ENCODE results near the gene THEMIS2.

- TF ChIP-seq, protein P1, sequence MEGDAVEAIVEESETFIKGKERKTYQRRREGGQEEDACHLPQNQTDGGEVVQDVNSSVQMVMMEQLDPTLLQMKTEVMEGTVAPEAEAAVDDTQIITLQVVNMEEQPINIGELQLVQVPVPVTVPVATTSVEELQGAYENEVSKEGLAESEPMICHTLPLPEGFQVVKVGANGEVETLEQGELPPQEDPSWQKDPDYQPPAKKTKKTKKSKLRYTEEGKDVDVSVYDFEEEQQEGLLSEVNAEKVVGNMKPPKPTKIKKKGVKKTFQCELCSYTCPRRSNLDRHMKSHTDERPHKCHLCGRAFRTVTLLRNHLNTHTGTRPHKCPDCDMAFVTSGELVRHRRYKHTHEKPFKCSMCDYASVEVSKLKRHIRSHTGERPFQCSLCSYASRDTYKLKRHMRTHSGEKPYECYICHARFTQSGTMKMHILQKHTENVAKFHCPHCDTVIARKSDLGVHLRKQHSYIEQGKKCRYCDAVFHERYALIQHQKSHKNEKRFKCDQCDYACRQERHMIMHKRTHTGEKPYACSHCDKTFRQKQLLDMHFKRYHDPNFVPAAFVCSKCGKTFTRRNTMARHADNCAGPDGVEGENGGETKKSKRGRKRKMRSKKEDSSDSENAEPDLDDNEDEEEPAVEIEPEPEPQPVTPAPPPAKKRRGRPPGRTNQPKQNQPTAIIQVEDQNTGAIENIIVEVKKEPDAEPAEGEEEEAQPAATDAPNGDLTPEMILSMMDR (IDR thresholded peaks at IDR 0.05), result no peak
- TF ChIP-seq POLR2A (IDR thresholded peaks at IDR 0.05), result no peak
Observed at GRCh38 chr1:27886744-27887143, 14.4 kb downstream of the THEMIS2 start.
